NCI-H2081 (cell line): ENCODE results near the gene DPEP2.
A peak's percentile ranks its signal among the peaks of the same experiment; 100 is the strongest.
"Not testable (repeated sequence)": the region's sequence is repeated elsewhere in the genome, so short reads cannot be mapped to it uniquely, and the experiment has no call there.

Experiments used
- DNase-seq, 2 experiments: peaks; one replicate each; lab custom pipeline; 2025; lab: John Stamatoyannopoulos, UW

The DPEP2 gene

GRCh38 chr16:68005786-68006286 is 6.6 kb upstream of the DPEP2 start:
- no peak for DNase-seq

GRCh38 chr16:68005211-68005610 is 5.9 kb upstream of the DPEP2 start:
- DNase-seq = no peak

GRCh38 chr16:68003031-68003430 is 3.7 kb upstream of the DPEP2 start:
- DNase-seq = no peak

GRCh38 chr16:68000450-68000849 is 1.2 kb upstream of the DPEP2 start:
- no peak for DNase-seq

- DNase-seq = no peak
Measured at GRCh38 chr16:67999985-68000384, 701 bp upstream of the DPEP2 start.

- DNase-seq = not testable (repeated sequence)
Measured at GRCh38 chr16:67998231-67998778, 979 bp downstream of the DPEP2 start.

GRCh38 chr16:67996666-67997065 is 2.6 kb downstream of the DPEP2 start:
- DNase-seq = no peak

GRCh38 chr16:67995423-67995822 is 3.9 kb downstream of the DPEP2 start:
- no peak for DNase-seq

- not testable (repeated sequence) for DNase-seq
Measured at GRCh38 chr16:67994040-67994408, 5.3 kb downstream of the DPEP2 start.

GRCh38 chr16:67993207-67994039 is 5.9 kb downstream of the DPEP2 start:
- DNase-seq = peak; percentile 35 to 38

GRCh38 chr16:67992661-67993206 is 6.5 kb downstream of the DPEP2 start:
- no peak for DNase-seq

- DNase-seq = no peak
Measured at GRCh38 chr16:67990018-67990386, 9.3 kb downstream of the DPEP2 start.

- no peak for DNase-seq
Measured at GRCh38 chr16:67989322-67990017, 9.8 kb downstream of the DPEP2 start.

GRCh38 chr16:67988675-67989074 is 10.6 kb downstream of the DPEP2 start:
- no peak for DNase-seq

- DNase-seq = no peak
Measured at GRCh38 chr16:67987460-67988160, 11.7 kb downstream of the DPEP2 start.

- DNase-seq = no peak
Measured at GRCh38 chr16:67986949-67987348, 12.3 kb downstream of the DPEP2 start.

- no peak for DNase-seq
Measured at GRCh38 chr16:67982011-67982696, 17.1 kb downstream of the DPEP2 start.

- DNase-seq = no peak
Measured at GRCh38 chr16:67979955-67980678, 19.2 kb downstream of the DPEP2 start, which contains the start of gene DPEP3. DPEP3 (minus strand) TSS chr16:67980499; CDS start chr16:67980380, 119 bp downstream.

GRCh38 chr16:67977469-67978227 is 21.6 kb downstream of the DPEP2 start:
- no peak for DNase-seq

- DNase-seq = no peak
Measured at GRCh38 chr16:67977005-67977404, 22.3 kb downstream of the DPEP2 start.
